ENCODE measurements around the gene PTK6.

- no peak for TF ChIP-seq CTCF (IDR thresholded peaks at IDR 0.05 in 2 of 3, conservative IDR thresholded peaks at IDR 0.05 in 1 of 3; ENCODE audit: borderline replicate concordance in 1 of 3, insufficient read depth in 1 of 3, low read depth in 2 of 3, low read length in 2 of 3)
- no peak for TF ChIP-seq ATF3 (IDR thresholded peaks at IDR 0.05)
- no peak for TF ChIP-seq POLR2A (IDR thresholded peaks at IDR 0.05; ENCODE audit: borderline replicate concordance, extremely low read depth, insufficient read depth, insufficient read length)
Observed at GRCh38 chr20:63505723-63506122, 31.5 kb downstream of the PTK6 start.

Data from HCT116 (cell line).